Vagina (tissue), 2 donors: ENCODE data around the gene DLG5.

Experiments
- CTCF ChIP-seq, 3 experiments: fragments of 450-650 bp in 2 of 3; fragments of 200-600 bp in 1 of 3; sonication (generic) in 1 of 3; IDR thresholded peaks; one replicate each; pipeline ENCODE4 v1.5.1; 2017 to 2019; ENCODE audit warnings: antibody characterized with exemption in 3 of 3, mild to moderate bottlenecking in 2 of 3, moderate library complexity in 2 of 3
- POLR2A ChIP-seq, 2 donors: fragments of 450-650 bp; IDR thresholded peaks; one replicate each; pipeline ENCODE4 v1.6.1; 2017; ENCODE audit warnings: antibody characterized with exemption in 2 of 2, mild to moderate bottlenecking in 2 of 2, moderate library complexity in 2 of 2

GRCh38 chr10:77959384-77959783, 32.8 kb upstream of the DLG5 start:
- TF ChIP-seq POLR2A (IDR thresholded peaks at IDR 0.05) (no peak), CTCF (IDR thresholded peaks at IDR 0.05) (no peak)
